ENCODE data around the gene TRIM62. TPM values are rescaled to one million over a fixed set of nuclear protein-coding genes. Genes with fewer than 3 reads are reported as not detected.
A peak's percentile ranks its signal among the peaks of the same experiment; 100 is the strongest.

Gene TRIM62
- total and polyA plus RNA-seq, 2 experiments from 2014 or later, result 2.9 to 18.9 TPM

GRCh38 chr1:33119532-33120217, 62.2 kb downstream of the TRIM62 start:
- H3K36me3 ChIP-seq (ENCODE audit: insufficient read depth), result no peaks in the 10 kb centered on the region
- H3K79me2 ChIP-seq (replicated peaks; ENCODE audit: insufficient read depth), result no peaks in the 10 kb centered on the region
- peaks cover 10% of the 10 kb centered on the region; the same call in 1 of the 2 replicates for H3K27me3 ChIP-seq (ENCODE audit: insufficient read depth)
- no peaks in the 10 kb centered on the region for H3K4me1 ChIP-seq (ENCODE audit: insufficient read depth)
- DNase-seq (ENCODE audit: low spot score), result peak; percentile 84
- no peak overlapping the region for H3K4me3 ChIP-seq
- H3K36me3 Mint-ChIP-seq (ENCODE audit: low read depth), result no peaks in the 10 kb centered on the region; the same call in 2 of the 3 replicates
- H3K9me2 ChIP-seq (ENCODE audit: insufficient read depth), result 0 out of 2 replicates have a peak, but pooled peaks cover 3% of the 10 kb centered on the region
- ATAC-seq, result peak; percentile 100
- peaks cover 19% of the 10 kb centered on the region for H3K27me3 Mint-ChIP-seq (ENCODE audit: insufficient read depth, low read depth, poor library complexity)
- H3K27ac ChIP-seq (ENCODE audit: low read depth), result no peak overlapping the region
- H4K20me1 ChIP-seq (replicated peaks; ENCODE audit: insufficient read depth), result no peaks in the 10 kb centered on the region
- no peaks in the 10 kb centered on the region; the same call in 2 of the 3 replicates for H3K9me3 Mint-ChIP-seq
- no peak for TF ChIP-seq EZH2phosphoT487 (IDR thresholded peaks at IDR 0.05; ENCODE audit: unreplicated experiment)
- TF ChIP-seq, protein P1, sequence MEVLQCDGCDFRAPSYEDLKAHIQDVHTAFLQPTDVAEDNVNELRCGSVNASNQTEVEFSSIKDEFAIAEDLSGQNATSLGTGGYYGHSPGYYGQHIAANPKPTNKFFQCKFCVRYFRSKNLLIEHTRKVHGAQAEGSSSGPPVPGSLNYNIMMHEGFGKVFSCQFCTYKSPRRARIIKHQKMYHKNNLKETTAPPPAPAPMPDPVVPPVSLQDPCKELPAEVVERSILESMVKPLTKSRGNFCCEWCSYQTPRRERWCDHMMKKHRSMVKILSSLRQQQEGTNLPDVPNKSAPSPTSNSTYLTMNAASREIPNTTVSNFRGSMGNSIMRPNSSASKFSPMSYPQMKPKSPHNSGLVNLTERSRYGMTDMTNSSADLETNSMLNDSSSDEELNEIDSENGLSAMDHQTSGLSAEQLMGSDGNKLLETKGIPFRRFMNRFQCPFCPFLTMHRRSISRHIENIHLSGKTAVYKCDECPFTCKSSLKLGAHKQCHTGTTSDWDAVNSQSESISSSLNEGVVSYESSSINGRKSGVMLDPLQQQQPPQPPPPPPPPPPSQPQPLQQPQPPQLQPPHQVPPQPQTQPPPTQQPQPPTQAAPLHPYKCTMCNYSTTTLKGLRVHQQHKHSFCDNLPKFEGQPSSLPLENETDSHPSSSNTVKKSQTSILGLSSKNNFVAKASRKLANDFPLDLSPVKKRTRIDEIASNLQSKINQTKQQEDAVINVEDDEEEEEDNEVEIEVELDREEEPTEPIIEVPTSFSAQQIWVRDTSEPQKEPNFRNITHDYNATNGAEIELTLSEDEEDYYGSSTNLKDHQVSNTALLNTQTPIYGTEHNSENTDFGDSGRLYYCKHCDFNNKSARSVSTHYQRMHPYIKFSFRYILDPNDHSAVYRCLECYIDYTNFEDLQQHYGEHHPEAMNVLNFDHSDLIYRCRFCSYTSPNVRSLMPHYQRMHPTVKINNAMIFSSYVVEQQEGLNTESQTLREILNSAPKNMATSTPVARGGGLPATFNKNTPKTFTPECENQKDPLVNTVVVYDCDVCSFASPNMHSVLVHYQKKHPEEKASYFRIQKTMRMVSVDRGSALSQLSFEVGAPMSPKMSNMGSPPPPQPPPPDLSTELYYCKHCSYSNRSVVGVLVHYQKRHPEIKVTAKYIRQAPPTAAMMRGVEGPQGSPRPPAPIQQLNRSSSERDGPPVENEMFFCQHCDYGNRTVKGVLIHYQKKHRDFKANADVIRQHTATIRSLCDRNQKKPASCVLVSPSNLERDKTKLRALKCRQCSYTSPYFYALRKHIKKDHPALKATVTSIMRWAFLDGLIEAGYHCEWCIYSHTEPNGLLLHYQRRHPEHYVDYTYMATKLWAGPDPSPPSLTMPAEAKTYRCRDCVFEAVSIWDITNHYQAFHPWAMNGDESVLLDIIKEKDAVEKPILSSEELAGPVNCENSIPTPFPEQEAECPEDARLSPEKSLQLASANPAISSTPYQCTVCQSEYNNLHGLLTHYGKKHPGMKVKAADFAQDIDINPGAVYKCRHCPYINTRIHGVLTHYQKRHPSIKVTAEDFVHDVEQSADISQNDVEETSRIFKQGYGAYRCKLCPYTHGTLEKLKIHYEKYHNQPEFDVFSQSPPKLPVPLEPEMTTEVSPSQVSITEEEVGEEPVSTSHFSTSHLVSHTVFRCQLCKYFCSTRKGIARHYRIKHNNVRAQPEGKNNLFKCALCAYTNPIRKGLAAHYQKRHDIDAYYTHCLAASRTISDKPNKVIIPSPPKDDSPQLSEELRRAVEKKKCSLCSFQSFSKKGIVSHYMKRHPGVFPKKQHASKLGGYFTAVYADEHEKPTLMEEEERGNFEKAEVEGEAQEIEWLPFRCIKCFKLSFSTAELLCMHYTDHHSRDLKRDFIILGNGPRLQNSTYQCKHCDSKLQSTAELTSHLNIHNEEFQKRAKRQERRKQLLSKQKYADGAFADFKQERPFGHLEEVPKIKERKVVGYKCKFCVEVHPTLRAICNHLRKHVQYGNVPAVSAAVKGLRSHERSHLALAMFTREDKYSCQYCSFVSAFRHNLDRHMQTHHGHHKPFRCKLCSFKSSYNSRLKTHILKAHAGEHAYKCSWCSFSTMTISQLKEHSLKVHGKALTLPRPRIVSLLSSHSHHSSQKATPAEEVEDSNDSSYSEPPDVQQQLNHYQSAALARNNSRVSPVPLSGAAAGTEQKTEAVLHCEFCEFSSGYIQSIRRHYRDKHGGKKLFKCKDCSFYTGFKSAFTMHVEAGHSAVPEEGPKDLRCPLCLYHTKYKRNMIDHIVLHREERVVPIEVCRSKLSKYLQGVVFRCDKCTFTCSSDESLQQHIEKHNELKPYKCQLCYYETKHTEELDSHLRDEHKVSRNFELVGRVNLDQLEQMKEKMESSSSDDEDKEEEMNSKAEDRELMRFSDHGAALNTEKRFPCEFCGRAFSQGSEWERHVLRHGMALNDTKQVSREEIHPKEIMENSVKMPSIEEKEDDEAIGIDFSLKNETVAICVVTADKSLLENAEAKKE (CRISPR knock-in tag; IDR thresholded peaks at IDR 0.05), result no peak
- TF ChIP-seq EZH2 (IDR thresholded peaks at IDR 0.05; ENCODE audit: low read depth, unreplicated experiment), result no peak
- TF ChIP-seq STAT1 (IDR thresholded peaks at IDR 0.05; ENCODE audit: unreplicated experiment), result no peak
- no peak for TF ChIP-seq ZNF331 (CRISPR knock-in tag; IDR thresholded peaks at IDR 0.05; ENCODE audit: low read depth)
- TF ChIP-seq, protein P2, sequence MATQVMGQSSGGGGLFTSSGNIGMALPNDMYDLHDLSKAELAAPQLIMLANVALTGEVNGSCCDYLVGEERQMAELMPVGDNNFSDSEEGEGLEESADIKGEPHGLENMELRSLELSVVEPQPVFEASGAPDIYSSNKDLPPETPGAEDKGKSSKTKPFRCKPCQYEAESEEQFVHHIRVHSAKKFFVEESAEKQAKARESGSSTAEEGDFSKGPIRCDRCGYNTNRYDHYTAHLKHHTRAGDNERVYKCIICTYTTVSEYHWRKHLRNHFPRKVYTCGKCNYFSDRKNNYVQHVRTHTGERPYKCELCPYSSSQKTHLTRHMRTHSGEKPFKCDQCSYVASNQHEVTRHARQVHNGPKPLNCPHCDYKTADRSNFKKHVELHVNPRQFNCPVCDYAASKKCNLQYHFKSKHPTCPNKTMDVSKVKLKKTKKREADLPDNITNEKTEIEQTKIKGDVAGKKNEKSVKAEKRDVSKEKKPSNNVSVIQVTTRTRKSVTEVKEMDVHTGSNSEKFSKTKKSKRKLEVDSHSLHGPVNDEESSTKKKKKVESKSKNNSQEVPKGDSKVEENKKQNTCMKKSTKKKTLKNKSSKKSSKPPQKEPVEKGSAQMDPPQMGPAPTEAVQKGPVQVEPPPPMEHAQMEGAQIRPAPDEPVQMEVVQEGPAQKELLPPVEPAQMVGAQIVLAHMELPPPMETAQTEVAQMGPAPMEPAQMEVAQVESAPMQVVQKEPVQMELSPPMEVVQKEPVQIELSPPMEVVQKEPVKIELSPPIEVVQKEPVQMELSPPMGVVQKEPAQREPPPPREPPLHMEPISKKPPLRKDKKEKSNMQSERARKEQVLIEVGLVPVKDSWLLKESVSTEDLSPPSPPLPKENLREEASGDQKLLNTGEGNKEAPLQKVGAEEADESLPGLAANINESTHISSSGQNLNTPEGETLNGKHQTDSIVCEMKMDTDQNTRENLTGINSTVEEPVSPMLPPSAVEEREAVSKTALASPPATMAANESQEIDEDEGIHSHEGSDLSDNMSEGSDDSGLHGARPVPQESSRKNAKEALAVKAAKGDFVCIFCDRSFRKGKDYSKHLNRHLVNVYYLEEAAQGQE (IDR thresholded peaks at IDR 0.05; ENCODE audit: unreplicated experiment), result no peak
- TF ChIP-seq NANOG (IDR thresholded peaks at IDR 0.05; ENCODE audit: borderline replicate concordance), result no peak
- no peak for TF ChIP-seq POLR2AphosphoS5 (IDR thresholded peaks at IDR 0.05; ENCODE audit: low read depth)
- TF ChIP-seq CREB1 (CRISPR knock-in tag; IDR thresholded peaks at IDR 0.05; ENCODE audit: low read depth), result 0 out of 2 replicates have a peak, but pooled peaks have one; percentile 25
- TF ChIP-seq, protein P3, sequence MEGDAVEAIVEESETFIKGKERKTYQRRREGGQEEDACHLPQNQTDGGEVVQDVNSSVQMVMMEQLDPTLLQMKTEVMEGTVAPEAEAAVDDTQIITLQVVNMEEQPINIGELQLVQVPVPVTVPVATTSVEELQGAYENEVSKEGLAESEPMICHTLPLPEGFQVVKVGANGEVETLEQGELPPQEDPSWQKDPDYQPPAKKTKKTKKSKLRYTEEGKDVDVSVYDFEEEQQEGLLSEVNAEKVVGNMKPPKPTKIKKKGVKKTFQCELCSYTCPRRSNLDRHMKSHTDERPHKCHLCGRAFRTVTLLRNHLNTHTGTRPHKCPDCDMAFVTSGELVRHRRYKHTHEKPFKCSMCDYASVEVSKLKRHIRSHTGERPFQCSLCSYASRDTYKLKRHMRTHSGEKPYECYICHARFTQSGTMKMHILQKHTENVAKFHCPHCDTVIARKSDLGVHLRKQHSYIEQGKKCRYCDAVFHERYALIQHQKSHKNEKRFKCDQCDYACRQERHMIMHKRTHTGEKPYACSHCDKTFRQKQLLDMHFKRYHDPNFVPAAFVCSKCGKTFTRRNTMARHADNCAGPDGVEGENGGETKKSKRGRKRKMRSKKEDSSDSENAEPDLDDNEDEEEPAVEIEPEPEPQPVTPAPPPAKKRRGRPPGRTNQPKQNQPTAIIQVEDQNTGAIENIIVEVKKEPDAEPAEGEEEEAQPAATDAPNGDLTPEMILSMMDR (conservative IDR thresholded peaks at IDR 0.05; ENCODE audit: low read depth in 2 of 2), result peak; percentile 33 to 52
- TF ChIP-seq JUNB (IDR thresholded peaks at IDR 0.05; ENCODE audit: unreplicated experiment), result no peak
- peaks cover 12% of the 10 kb centered on the region; the same call in 2 of the 3 replicates for H3K4me1 Mint-ChIP-seq
- H3K27ac Mint-ChIP-seq, result no peak overlapping the region
- no peaks in the 10 kb centered on the region for H3F3A ChIP-seq (replicated peaks; ENCODE audit: low read depth)
- peak overlapping the region; percentile 63; the same call in 1 of the 2 replicates for H2AFZ ChIP-seq
- H3K4me2 ChIP-seq, result peak overlapping the region; percentile 60; the same call in 1 of the 2 replicates
- H3K4me3 Mint-ChIP-seq, result peak overlapping the region; percentile 5; the same call in 1 of the 3 replicates

Measured in GM23338 (cell line).